HG02588 (cell line): ENCODE measurements around the gene HAUS8.
A peak's percentile ranks its signal among the peaks of the same experiment; 100 is the strongest.
"Not testable (repeated sequence)": the region's sequence is repeated elsewhere in the genome, so short reads cannot be mapped to it uniquely, and the experiment has no call there.

Experiments
- ATAC-seq: cut with Tn5 transposase; IDR thresholded peaks from one replicate; pipeline ENCODE4 v1.9.1; 2021; ENCODE audit warnings: mild to moderate bottlenecking, moderate library complexity; ENCODE audit not compliant: unreplicated experiment

The HAUS8 gene, protein sequence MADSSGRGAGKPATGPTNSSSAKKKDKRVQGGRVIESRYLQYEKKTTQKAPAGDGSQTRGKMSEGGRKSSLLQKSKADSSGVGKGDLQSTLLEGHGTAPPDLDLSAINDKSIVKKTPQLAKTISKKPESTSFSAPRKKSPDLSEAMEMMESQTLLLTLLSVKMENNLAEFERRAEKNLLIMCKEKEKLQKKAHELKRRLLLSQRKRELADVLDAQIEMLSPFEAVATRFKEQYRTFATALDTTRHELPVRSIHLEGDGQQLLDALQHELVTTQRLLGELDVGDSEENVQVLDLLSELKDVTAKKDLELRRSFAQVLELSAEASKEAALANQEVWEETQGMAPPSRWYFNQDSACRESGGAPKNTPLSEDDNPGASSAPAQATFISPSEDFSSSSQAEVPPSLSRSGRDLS

DNA sequence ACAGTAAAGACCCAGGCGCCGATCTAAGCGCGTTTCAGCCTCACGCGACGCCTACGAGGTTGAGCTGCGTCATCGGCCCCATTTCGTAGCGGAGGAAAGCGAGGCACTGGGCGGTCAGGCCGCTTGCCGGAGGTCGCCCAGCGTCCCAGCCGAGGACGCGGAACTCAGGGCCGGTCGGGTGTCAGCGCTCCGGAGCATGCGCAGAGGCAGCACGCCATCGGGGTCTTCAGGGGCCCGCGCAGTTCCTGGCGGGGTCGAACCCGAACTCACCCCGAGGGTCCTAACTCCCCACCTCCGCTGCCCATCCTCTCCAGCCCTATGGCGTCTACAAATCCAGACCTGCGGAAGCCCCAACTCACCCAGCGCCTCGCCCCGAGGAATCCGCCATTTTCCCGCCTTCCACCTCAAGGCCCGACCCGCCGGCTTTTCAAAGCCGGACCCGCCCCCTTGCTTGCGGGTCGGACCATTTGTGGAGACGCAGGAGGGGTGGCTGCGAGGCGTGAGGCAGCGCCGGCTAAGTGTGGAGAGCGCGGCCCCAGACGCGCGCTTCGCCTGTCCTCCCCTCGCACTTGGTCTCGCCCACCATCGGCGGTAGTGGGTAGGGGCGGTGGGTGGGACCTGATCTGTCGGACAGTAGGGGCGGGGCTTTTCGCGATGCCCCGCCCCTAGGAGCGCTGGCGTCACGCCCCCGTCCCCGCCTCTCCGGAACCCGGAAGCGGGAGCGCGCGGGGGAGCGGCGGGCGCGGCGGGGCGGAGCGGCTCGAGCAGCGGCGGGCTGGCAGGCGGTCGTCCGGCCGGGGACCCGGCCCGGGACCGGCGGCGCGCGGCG is at the start of gene HAUS8, which contains the start of gene MYO9B:
Gene HAUS8, minus strand, starts transcription at position 418 of the 829 bp plus-strand sequence. Its CDS starts 30 bp downstream, at position 388.
Gene MYO9B, plus strand, starts transcription at position 743 of the 829 bp plus-strand sequence. CDS start 25,941 bp downstream, outside the sequence.
- peak; percentile 73 for ATAC-seq

DNA sequence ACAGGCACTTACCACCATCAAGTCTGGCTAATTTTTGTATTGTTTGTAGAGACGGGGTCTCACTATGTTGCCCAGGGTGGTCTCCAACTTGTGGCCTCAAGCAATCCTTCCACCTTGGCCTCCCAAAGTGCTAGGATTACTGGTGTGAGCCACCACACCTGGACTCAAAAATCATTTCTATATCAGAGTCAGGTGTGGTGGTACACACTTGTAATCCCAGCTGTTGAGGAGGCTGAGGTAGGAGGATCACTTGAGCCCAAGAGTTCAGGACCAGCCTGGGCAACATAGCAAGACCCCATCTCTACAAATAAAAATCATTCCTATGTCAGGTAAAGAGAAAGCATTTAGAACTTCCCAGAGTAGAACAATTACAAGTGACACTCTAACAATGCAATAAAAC is 48.8 kb upstream of the HAUS8 start:
- no peak for ATAC-seq

DNA sequence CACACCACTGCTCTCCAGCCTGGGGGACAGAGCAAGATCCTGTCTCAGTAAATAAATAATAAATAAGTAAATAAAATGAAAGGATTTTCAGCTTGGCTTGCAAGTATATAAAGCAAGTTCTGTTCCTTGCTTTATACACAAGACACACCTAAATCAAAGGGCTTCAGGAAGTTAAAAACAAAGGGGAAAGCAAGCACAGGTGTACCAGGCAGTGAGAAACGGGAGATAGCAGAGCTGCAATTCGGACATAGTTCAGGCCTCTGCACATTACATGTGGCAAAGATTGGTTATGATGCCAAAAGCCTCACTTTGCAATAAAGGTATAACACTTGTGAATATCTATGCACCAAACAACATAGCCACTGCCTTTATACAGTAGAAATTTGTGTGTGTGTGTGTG is 47.8 kb upstream of the HAUS8 start:
- ATAC-seq: no peak

DNA sequence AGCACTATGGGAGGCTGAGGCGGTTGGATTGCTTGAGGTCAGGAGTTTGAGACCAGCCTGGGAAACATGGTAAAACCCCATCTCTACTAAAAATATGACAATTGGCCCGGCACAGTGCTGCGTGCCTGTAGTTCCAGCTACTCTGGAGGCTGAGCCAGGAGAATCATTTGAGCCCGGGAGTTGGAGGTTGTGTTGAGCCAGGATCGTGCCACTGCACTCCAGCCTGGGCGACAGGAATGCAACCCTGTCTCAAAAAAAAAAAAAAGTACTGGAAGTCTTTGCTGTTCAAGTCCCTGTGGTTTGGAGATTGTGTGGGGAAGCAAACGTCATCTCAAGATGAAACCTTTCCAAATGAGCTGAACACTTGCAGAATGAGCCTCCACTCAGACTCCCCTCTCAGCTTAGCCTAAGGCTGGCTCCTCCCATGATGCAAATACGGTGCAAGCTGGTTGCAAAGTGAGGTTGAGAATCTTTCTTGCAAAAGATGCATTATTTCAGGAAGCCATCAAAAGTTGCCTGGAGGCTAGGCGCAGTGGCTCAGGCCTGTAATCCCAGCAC is 46.6 kb upstream of the HAUS8 start:
- no peak for ATAC-seq

DNA sequence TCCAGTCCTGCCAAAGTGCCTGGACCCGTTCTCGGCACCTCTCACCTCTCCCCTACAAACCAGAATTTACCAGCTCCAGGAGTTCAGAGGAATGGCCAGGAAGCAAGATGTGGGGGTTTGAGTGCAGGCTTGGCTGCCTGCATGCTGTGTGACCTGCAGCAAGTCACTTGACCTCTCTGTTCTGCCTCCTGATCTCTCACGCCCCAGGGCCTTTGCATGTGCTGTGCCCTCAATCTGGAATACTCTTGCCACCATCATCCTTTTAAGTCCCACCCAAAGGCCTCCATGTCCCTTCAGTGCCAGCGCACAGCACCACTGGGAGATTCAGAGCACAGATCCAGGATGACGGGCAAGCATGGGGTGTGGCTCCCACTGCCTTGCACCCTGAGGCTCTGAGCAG is 43.7 kb upstream of the HAUS8 start:
- no peak for ATAC-seq

DNA sequence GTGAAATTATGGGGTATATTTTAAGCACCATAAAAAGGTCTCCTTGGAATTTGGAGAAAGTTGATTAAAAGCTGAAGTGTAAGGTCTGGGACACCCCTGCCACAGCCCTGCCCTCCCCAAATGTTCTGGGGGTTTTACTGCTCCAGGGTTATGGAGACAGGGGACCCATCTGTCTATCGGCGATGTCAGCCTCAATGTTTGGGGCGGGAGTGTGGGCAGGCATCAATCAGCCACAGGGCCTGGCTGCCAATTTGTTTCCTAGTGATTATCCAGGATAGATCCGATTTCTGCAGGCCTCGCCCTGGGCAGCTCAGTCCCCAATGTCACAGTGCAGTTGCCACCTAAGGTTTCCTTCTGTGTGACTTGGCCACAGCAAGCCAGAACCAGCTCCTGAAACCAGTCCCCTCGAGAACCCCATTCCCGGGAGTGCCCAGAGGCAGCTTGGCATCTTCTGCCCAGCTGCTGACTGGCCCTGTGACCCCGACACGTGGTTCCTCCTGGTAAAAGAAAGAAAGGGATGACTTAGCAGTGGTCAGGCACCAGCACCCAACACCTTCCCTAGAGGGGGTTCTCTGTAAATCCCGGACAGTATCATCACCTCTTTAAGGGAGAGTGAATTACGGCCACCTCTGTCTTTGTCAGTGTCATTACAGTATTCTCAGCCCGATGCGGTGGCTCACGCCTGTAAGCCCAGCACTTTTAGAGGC is 41.9 kb upstream of the HAUS8 start:
- no peak for ATAC-seq

DNA sequence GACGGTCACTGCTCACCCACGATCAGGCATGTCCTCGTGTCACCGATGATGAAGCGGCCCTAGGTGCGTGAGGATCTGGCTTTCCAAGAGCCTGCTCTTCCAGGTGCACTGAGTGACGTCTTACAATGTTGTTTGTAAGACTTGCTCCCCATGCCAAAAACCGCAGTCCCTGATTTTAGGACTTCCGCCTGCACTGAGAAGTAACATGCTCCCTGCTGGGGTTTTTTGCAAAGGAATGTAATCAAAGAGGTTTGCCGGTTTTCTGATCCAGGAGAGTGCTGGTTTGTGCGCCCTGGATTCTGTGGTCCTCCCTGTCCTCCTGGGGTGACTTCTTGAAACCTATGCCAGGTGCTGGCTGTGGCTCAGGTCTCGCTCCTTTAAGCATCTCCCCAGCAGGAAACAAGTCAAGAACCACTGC is 39.2 kb upstream of the HAUS8 start:
- ATAC-seq: no peak

DNA sequence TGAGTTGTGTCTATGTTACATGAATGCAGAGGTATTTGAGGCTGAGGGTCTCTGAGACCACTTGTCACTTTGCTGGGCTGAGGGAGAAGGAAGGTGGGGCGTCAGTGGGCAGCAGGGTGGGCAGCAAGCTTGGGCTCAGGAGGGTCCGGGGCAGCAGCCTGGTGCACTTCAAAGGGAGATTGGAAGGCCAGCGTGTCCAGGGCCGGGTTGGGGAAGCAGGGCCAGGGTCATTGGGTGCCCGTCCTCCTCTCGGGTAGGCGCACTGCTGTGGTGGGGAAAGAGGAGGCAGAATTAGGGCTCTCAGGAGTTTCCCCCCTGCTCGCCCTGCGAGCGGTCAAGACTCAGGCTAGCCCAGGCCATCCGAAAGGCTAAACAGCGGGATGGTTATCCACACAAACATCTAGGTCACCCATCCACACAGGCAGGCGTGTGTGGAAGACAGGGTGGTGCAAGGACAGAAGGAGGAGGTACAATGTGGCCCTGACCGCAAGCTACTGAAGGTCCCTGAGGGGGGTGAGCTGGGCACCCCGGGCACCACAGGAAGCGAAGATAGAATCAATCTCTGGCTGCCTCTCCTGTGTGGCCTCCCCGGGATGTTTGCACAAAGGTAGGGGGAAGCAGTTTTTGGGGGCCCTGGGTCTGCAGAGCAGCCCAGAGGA is 38.0 kb upstream of the HAUS8 start:
- no peak for ATAC-seq

DNA sequence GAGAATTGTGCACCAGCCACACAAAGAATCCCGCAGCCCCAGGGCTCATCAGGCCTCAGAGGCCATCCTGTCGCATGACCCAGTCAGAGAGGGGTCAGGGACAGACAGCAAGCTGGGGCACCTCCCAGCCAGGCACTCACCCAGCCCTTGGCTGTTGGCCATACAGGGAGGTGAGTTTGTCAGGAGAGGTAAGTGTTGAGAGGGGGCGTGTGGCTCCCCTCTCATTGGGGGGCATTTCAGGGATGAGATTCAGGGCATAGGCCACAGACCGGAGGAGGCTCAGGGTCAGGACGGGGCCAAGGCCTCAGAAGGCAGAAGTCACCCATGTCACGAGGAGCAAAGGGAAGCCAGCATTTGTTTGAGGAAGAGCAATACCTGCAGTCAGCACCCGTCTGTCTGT is 37.4 kb upstream of the HAUS8 start:
- ATAC-seq: no peak

DNA sequence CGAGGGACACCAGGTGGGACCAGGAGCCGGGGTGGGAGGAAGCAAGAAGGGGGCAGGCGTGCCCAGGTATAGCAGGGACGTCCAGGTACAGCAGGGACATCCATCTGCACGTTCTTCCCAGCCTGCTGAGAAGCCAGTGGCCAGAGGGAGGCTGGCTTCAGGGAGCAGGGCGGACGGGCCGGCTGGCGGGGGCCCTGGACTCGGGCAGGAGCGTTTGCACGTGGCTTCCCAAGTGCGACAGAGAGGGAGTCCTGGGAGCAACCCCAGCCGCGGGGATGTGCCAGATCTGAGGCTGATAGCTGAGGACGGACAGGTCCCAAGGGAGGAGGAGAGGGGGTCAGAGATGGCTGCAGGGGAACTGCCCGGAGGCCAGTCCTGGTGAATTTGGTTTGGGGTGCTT is 37.0 kb upstream of the HAUS8 start:
- no peak for ATAC-seq

DNA sequence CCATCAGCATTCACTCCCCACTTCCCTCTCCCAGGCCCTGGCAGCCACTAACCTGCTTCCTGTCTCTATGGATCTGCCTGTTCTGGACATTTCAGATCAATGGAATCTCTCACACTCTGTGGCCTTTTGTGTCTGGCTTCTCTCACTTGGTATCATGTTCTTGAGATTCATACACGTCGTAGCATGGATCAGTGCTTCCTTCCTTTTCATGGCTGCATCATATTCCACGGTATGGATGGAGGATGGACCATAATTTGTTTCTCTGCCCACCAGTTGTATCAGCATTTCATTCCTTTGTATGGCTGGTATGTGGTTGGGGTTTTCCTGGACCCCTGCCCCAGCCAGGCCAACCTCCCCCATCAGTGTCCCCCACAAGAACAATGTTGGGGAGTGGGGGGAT is 36.5 kb upstream of the HAUS8 start:
- no peak for ATAC-seq

DNA sequence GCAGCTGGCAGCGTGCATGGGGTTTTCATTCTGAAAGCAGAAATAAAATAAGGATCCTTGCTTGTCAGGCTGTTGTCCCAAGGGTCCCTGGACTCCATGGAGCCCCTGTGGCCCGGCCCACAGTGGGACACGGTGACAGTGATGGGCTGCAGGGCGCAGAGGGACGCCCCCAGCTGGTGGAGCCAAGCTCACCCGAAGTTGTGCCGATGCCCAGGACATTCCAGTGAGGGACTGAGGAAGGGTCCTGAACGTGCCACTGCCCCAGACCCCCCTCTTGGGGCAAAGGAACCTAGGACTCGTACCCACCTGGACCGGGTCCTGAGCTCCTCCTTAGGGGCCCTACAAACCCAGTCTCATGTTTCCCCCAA is 35.3 kb upstream of the HAUS8 start:
- no peak for ATAC-seq

DNA sequence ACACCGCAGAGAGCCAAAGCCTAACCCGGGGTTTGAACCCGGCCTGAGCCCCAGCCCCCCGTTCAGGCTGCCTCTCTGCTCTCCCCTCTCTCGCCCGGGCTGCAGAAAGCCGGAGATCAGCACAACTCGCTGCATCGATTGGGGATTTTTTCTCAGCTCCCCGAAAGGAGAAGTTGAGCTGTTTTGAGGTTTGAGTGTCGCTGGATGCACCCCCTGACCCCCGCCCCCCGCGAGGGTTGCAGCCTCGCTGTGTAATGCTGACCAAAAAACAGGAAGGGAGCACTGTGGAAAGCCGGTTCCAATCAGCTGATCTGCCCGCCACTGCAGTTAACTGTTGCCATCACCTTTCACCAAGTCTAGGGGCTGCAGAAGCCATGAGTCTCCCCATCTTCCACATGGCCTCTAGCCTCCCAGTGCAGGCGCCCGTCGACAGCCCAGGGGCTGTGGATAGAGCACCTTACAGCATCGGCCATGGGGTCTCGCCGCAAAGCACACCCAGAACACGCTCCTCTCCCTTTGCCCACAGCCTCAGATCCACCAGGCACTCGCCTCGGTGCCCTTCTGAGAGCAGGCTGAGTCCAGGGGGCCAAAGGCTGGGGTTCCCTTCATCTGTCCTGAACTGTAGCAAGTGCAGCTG is 34.8 kb upstream of the HAUS8 start:
- ATAC-seq: peak; percentile 44

DNA sequence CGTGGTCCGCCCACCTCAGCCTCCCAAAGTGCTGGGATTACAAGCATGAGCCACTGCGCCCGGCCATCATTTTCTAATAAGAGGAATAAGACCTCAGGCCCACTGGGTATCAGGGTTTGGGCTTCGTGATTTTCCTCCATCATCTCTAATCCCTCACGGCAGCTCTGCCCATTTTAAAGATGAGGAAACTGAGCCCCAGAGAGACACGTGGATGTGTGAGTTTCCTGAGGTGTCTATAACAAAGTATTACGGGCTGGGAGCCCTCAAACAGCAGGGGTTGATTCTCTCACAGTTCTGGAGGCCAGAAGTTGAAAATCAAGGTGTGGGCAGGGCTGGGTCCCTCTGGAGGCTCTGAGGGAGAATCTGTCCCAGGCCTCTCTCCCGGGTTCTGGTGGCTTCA is 34.0 kb upstream of the HAUS8 start:
- ATAC-seq: no peak

DNA sequence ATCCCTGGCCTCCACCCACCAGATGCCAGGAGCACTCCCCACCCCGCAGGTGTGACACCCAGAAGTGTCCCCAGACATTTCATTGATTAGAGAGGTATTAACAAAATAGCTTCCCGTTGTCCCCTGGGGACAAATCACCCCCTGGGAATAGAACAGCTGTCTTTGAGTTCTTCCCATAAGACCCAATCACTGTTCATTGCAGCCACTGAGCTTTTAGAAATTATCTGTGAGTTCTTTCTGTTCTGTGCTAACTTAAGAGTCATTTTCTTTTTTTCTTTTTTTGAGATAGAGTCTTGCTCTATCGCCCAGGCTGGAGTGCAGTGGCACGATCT is 33.2 kb upstream of the HAUS8 start:
- no peak for ATAC-seq

DNA sequence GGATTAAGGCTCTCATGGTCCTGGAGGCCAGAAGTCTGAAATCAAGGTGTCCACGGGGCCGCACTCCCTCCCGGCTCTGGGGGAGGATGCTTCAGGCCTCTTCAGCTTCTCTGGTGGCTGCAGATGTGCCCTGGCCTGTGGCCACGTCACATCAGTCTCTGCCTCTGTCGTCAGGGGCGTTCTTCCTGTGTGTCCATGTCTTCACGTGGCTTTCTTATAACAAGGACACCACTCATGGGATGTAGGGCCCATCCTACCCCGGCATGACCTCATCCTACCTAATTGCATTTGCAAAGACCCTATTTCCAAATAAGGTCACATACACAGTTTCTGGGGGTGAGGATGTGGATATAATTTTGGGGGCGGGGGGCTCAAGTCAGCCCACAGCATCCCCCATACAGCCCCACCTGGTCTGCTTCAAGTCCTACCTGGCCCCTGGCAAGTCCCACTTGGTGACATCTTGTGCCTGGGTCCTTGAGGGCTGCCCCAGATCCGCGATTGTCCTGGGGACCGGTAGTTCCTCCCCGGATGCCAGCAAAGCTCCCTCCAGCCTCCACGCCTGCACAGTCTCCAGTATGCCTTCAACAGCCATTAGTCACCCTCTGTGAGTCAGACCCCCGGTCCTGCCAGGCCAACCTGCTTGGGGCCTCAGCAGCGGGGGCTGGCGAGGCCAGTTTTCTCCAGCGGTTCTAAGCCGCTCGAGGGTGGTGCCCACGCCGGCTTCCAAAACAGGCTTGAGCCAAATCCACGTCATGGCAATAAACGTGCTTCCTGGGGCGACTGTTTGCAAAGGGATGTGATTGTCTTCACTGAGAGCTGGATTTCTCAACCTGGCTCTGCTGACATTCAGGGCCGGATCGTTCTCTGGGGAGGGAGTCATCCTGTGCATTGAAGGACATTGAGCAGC is 32.5 kb upstream of the HAUS8 start:
- ATAC-seq: no peak

DNA sequence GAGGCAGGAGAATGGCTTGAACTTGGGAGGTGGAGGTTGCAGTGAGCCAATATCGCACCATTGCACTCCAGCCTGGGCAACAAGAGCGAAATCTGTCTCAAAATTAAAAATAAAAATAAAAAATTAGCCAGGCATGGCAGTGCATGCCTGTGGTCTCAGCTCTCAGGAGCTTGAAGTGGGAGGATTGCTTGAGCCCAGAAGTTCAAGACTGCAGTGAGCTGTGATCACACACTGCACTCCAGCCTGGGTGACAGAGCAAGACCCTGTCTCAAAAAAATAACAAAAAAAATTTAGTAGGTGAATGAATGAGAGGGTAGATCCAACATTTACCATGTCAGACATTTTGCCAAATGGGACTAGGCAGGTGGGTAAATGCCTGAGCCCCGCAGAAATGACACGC is 31.7 kb upstream of the HAUS8 start:
- ATAC-seq: not testable (repeated sequence)

DNA sequence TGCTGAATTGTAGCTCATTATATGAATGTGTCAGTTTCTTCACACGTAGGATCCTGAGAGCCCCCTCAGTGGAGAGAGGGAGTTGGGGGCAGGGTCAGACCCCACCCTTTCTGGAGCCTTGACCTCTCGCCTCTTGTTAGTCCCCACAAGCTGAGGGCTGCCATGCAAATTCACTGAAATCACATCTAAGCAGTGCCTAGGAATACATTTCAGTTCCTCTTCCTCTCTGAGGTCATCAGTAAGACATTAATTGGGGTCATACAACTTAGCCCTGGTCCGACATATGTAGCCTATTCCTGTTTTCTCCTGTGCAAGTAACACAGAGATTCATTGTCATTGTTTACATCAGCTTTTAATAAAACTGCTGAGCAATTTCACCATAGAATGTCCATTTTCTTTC is 30.3 kb upstream of the HAUS8 start:
- no peak for ATAC-seq

DNA sequence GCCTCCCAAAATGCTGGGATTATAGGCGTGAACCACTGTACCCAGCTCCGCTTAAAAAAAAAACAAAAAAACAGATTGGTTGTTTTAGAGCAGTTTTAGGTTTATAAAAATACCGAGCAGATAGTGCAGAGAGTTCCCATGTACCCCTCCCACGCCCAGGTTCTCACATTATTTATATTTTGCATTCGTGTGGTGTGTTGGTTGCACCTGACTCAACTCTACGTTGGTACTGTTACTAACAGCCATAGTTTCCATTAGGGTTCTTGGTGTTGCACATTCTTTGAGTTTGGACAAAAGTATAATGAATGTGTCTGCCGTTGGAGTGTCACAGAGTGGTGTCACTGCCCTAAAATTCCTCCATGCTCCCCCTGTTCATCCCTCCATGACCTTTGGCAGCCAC is 29.4 kb upstream of the HAUS8 start:
- ATAC-seq: no peak
